Stimulated activated CD8-positive, alpha-beta memory T cell treated with anti-CD3 and anti-CD28 coated beads, Interleukin-12 subunit alpha, Interleukin-12 subunit beta, amount 100 ng/mL, for 24 hours (primary cell): ENCODE results near the gene ADCY2.

Experiments used
- DNase-seq: peaks from one replicate; pipeline ENCODE4 v3.0.0-alpha.2; 2020; ENCODE audit errors: extremely low read depth

Gene ADCY2

GRCh38 chr5:7395947-7396712 is at the start of gene ADCY2:
ADCY2 (plus strand) TSS chr5:7396138; CDS start chr5:7396297, 159 bp downstream.
- DNase-seq: no peak

DNA sequence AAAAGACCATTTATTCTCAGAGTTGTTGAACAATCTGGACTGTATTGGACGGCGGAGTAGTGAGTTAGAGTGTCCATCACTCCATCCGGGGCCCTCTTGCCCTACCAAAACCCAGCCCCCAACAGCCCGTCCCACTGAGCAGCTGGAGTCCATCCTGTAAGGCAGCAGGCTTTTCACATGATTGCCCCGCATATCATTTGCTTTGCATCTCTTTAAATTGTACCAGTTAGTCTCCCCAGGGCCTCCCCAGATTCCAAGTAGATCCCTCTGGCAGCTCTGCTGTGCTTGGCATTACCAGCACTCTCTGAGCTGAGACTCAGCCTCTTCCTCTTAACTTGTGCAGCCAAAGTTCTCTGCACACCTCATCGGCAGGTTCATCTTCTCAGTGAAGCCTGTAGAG is 48.6 kb upstream of the ADCY2 start:
- no peak for DNase-seq

DNA sequence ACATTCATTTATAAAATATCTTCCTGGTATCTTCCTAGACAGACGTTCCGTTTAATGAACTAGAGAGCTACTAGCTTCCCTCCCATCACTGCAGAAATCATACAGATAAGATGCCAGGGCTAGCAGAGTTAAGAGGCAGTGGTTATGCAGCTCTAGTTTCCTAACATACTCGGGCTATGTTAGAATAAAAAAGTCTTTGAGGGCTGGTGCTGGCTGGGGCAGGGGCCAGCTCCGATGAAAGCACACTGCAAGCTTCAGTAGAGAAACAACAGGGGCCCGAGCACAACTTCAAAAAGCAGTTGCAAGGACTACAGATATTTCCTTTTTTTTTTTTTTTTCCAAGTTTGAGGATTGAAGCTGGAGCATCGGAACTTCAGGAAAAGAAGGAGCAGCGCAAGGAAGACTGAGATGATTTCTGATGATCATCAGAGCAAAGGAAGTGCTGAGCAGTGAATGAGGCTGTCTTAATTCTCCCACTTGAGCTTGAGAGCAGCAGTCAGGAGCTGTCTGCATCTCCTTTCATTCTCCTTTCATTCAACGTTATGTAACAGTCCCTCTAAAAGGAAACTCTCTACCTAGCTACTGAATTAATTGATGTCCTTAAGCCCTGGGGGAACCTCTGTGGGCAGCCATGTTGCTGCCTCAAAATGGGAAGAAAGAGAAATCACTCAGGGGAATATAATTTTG is 47.6 kb upstream of the ADCY2 start:
- no peak for DNase-seq

GRCh38 chr5:7361593-7361992 is 34.3 kb upstream of the ADCY2 start:
- DNase-seq: no peak

DNA sequence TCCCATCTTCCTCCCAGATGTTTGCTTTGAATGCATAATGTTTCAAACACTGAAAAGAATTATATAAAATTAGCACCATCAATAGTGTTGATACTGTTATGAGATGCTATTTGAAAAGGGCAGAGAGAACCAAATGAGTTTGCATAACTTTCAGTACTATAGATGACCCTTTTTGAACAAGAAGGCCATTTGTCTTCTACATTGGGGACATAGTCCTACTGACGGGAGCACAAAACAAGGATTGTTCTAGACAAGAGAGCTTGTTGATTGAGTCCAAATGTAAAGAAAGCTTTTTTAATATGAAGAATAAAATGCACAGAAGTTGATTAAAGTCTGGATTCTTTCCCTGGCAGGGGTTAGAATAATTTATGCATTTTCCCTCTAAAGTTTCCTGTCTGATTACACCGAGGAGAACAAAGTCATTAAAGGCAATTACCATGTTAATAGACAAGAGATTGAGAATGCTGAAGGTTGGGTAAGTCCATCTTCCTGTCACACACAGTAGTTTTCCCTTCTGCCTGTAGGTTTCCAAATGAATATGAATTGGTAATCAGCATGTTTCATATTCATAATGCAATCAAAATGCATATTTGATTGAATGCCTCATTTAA is 32.8 kb upstream of the ADCY2 start:
- DNase-seq: no peak

DNA sequence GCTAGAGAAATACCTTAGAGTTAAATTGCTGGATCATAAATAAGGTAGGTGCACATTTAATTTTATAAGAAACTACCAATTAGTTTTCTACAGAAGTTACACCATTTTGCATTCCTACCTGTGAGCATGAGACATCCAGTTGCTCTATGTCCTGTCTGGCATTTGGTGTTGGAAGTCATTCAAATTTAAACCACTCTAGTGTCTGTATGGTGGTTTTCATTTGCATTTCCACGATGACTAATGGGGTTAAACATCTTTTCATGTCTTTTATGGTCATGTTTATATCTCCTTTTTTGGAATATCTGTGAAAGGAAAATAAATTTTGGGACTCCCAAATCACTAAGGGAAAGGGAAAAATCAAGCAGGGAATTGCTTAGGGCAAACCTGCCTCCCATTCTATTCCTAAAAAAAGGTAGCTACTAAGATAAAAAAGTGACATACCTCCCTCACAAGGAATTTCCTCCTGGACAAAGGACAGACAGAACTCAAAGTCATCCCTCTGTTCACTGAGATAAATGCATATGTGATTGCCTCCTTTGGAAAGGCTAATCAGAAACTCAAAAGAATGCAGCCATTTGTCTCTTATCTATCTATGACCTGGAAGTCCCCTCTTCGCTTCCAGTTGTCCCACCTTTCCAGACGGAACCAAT is 31.6 kb upstream of the ADCY2 start:
- no peak for DNase-seq

DNA sequence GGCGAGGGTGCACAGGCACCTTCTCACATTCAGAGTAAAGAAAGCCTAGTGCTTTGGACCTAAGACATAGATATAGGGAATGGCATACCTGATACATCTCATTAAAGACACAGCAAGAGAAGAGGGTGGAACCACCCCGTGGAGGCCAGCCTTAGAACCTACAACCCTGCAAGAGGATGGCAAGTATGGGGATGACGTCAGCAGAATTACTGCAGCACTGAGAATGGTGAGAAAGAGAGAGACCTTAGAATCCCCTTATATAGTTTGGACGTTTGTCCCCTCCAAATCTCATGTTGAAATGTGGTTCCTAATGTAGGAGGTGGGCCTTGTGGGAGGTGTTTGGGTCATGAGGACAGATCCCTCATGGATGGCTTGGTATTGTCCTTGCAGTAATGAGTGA is 28.2 kb upstream of the ADCY2 start:
- DNase-seq: no peak

GRCh38 chr5:7372399-7372798 is 23.5 kb upstream of the ADCY2 start:
- no peak for DNase-seq

GRCh38 chr5:7374186-7374585 is 21.8 kb upstream of the ADCY2 start:
- no peak for DNase-seq

DNA sequence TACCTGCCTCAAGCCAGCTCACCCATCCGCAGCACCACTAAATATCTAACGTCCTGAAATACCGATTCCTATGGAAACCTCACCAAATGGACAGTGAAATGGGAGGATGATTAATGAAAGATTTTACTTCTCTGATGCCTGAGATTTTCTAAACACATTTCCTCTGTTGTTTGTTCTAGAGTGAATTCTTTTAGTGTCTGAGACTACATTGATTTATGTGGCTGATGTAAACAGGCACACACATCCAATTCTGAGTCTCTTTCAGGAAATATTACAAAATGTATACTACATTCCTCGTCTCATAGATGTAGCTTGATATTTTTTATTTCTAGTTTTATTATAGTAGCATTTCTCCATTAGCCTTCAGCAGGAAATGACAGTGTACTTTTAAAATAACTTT is 20.5 kb upstream of the ADCY2 start:
- no peak for DNase-seq

- no peak for DNase-seq
Measured at GRCh38 chr5:7376871-7377270, 19.1 kb upstream of the ADCY2 start.

DNA sequence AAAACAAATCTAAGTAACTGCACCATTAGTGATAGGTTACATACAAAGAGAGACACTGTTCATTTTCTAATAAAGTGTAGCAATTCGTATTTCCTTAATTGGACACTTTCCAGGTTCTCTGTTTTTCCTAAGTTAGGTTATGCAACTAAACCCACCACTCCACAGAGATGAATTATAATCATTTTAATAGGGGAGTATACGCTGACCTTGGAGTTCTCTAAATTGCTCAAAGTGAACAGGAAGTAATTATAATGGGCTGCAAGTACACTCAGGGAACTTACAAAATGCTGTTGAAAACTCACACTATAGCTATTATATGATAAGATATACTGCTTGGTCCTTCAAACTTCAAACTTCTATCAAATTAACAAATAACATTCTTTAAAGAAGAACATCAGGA is 18.2 kb upstream of the ADCY2 start:
- DNase-seq: no peak

- no peak for DNase-seq
Measured at GRCh38 chr5:7382588-7382987, 13.3 kb upstream of the ADCY2 start.

DNA sequence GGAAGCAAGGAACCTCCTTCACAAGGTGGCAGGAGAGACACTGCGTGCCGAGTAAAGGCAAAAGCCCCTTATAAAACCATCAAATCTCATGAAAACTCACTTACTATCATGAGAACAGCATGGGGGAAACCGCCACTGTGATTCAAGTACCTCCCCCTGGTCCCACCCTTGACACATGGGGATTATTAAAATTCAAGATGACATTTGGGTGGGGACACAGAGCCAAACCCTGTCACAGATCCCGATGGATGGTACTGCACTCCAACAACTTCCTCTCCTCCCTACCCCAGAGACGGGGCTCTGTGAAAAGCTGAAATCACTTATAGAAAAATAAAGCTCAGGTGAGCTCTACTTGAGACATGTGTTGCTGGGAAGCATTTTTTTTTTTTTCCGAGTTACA is 10.3 kb upstream of the ADCY2 start:
- no peak for DNase-seq

DNA sequence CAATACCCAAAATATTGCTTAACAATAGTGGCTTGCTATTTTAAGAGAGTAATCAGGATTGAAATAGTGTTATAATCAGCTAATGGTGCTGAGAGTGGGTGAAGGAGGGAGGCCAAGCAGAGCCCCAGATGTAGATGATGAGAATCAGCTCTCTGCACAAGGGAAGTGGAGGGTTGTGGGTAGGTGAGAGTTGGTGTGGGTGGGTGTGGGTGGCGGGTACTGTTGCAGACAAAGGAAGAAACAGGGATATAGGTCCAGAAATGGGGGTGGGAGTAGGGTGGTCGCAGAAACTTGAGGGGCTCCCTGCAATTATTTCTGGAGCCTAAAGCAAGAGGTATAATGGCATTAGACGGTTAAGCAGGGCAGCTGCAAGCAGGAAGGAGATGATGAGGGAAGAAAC is 7.4 kb upstream of the ADCY2 start:
- no peak for DNase-seq

DNA sequence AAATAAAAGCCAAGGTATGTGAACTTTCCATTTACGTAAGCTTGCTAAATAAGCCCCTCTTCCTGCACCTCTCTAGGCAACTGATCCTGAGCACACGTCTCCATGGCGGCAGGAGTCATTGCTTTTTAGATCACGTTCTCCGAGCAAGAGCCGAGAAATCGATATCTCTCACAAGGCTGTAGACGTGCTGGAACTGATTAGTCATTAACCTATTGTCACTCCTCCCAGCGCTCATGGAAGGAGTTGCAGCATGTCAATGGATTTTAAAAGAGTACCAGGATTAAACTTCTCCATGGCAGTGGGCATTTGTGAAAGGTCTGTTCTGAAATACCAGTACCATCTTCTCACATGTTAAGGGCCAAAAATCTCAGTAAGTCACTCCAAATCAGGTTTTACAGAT is 4.7 kb upstream of the ADCY2 start:
- no peak for DNase-seq

GRCh38 chr5:7391814-7392692 is 3.9 kb upstream of the ADCY2 start:
- DNase-seq: no peak

DNA sequence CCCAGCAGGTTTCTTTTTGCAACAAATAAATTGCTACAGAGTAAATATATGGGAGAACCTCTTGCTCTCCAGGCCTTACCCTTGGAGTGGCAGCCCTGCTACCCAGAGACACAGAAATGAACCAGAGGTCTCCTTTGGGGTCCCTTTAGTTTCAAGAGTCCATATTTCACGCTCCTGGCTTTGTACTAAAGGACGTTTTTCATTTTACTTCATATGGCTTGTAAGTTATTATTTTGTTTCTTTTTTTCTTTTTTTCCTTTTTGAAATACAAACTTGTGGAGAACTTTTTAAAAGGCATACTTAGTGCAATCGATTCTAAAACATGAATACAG is 3.3 kb upstream of the ADCY2 start:
- no peak for DNase-seq

DNA sequence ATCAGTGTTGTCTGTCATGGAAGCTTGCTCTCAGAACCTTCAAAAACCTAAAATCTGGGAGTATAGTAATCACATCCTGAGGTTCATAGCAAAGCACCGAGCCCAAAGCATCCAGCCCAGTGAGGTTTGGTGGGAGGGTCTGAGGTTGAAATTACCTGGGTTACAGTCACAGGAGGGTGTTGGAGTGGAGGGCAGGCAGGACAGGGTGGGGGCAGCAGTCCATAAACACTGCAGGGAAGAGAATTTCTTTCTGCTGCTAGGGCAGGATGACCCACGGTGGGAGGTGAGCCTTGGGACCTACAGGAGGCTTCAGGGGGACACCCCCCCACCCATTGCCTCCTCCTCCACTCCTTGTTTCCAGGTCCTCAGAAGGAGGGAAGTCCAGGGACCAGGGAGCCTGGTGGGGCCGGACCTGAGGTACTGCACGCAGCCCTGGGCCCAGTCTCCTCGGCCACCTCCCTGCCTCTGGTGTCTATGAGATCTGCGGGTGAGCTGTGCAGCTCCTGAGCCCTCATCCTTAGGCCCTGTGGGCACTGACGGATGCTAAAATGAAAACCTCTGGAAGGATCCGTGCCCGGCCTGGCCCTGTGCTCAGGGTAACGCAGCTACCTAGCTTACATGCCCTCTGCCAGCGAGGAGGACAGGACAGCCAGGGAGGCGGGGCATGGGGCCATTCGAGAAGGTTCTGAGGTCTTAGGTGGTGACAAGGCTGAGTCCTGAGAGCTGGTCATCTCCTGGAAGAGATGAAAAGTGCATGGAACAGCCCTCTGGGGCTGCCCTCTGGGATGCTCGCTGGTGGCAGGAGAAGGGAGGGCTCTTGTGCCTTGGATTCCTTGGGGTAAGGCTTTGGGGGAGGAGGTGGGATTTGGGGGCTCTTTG is 1.8 kb upstream of the ADCY2 start:
- no peak for DNase-seq

DNA sequence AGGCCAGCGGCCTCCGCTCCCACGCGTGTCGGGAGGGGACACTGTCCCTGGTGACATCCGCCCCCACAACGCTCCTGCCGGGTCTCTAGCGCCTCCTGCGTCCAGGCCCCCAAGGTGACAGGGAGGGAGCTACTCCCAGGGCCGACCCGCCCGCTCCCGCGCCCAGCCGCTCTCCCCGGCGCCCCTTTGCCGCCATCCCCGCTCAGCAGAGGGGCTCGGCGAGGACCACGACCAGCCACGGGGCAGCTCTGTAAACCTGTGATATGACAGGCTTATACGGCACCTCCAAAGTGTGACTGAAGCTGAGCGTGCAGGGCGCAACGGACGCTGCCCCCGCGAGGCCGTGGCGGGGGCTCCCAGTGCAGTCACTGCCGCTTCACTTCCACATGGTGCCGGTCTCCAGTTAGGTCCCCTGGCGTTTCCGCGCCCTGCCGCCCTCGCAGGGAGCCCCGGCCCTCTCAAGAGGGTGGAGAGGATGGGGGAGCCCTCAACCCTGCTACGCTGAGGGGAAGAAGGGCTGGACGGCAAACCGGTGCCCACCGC is 978 bp upstream of the ADCY2 start:
- no peak for DNase-seq
